Mucosa of descending colon (tissue), 3 donors: Measurements from ENCODE around the gene DUOXA1. TPM values are rescaled to one million over a fixed set of nuclear protein-coding genes. Genes with fewer than 3 reads are reported as not detected.

Experiments used
- ATAC-seq: fragments of 200-7000 bp; cut with Tn5 transposase; one replicate; pipeline ENCODE4 v1.9.1; 2020; ENCODE audit warnings: mild to moderate bottlenecking, moderate library complexity
- DNase-seq, 3 donors: peaks; one replicate each; pipeline ENCODE4 v3.0.0-alpha.2; 2020
- H3K36me3 ChIP-seq: fragments of 200-600 bp; one replicate; pipeline ENCODE4 v1.8.0; 2021; ENCODE audit warnings: low read depth, mild to moderate bottlenecking
- H3K4me1 ChIP-seq: fragments of 200-600 bp; one replicate; pipeline ENCODE4 v1.8.0; 2021; ENCODE audit warnings: low read depth, mild to moderate bottlenecking
- H3K4me3 ChIP-seq: fragments of 200-600 bp; one replicate; pipeline ENCODE4 v1.8.0; 2021; ENCODE audit warnings: mild to moderate bottlenecking
- H3K9me3 ChIP-seq: fragments of 200-600 bp; one replicate; pipeline ENCODE4 v1.8.0; 2021; ENCODE audit warnings: mild to moderate bottlenecking
- intact Hi-C, 2 donors: fragments of 100-400 bp; cut with DNase I in 1 of 2; cut with micrococcal nuclease in 1 of 2; formaldehyde crosslinking; loops; one replicate each; pipeline versions ENCODE4 v1.11.0 to v1.11.1; 2022; cut with DNase I, micrococcal nuclease
- total RNA-seq, 3 donors: library from RNA; stranded (reverse); fragmentation: NEBNext Ultra II Directional in 2 of 3; extraction: Animal tissue kit (Norgen Biotek cat#: 25700) in 2 of 3; gene quantifications; one replicate each; pipeline versions ENCODE4 v1.2.1 to v1.2.4, GENCODE V29; 2021 to 2023
- TF ChIP-seq, protein P1 (sequence below): fragments of 200-600 bp; IDR thresholded peaks from one replicate; pipeline ENCODE4 v1.8.0; 2022; ENCODE audit warnings: antibody characterized with exemption, mild to moderate bottlenecking
- donor health status: DM: no; HTN: no; CAD: no; lungs with moderate emphysema.
- donor health status: DM: no; HTN: no; CAD: no.
- donor health status: DM: no; HTN: yes; CAD: no.

The DUOXA1 gene
- total RNA-seq, 3 donors from 2014 or later = 0.29 to 1.6 (median 1.6) TPM

GRCh38 chr15:45130291-45131000 is 767 bp upstream of the DUOXA1 start:
- ATAC-seq = no peak
- H3K4me1 ChIP-seq = peaks cover 18% of the 10 kb centered on the region
- no peak for DNase-seq
- intact Hi-C loops = no loop called here
- H3K9me3 ChIP-seq = no peaks in the 10 kb centered on the region
- no peaks in the 10 kb centered on the region for H3K36me3 ChIP-seq
- TF ChIP-seq, protein P1, sequence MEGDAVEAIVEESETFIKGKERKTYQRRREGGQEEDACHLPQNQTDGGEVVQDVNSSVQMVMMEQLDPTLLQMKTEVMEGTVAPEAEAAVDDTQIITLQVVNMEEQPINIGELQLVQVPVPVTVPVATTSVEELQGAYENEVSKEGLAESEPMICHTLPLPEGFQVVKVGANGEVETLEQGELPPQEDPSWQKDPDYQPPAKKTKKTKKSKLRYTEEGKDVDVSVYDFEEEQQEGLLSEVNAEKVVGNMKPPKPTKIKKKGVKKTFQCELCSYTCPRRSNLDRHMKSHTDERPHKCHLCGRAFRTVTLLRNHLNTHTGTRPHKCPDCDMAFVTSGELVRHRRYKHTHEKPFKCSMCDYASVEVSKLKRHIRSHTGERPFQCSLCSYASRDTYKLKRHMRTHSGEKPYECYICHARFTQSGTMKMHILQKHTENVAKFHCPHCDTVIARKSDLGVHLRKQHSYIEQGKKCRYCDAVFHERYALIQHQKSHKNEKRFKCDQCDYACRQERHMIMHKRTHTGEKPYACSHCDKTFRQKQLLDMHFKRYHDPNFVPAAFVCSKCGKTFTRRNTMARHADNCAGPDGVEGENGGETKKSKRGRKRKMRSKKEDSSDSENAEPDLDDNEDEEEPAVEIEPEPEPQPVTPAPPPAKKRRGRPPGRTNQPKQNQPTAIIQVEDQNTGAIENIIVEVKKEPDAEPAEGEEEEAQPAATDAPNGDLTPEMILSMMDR = no peak
- H3K4me3 ChIP-seq = no peak overlapping the region

DNA sequence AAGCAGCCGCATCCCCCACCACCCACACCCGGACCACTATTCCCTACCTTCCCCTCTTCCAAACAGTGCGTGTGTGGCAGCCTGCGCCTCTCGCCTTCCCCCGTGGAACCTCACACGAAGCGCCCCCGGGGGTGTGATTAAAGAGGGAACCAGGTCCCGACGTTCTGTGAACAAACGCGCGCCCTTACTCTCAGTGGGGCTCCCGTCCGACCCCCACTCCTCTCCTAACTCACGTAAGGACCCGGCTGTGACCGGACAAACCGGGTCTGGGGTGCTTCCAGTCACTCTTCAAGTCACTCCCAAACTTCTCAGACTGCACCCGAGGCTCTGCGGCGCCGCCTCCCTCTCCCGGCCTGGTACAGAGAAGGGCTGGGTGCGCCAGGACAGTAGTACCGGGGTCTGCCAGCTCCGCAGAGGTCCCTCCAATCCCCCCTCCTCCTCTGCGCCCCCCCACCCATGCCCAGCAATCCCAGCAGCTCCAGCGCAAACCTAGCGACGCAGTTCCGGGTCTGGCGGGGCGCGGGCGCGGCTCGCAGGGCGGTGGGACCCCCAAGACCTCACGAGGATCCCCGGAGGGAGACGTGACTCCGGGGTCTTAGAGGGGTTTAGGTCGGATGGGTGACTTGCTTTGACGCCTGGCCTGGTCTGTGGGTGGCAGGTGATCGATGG is 574 bp downstream of the DUOXA1 start:
- no peak overlapping the region for H3K4me3 ChIP-seq
- intact Hi-C loops = no loop called here
- TF ChIP-seq, protein P1 = no peak
- ATAC-seq = peak; percentile 18
- H3K36me3 ChIP-seq = no peaks in the 10 kb centered on the region
- H3K9me3 ChIP-seq = no peaks in the 10 kb centered on the region
- no peak for DNase-seq
- H3K4me1 ChIP-seq = peaks cover 11% of the 10 kb centered on the region

GRCh38 chr15:45126535-45127158 is 3.0 kb downstream of the DUOXA1 start:
- TF ChIP-seq, protein P1 = peak; percentile 33
- H3K4me1 ChIP-seq = peaks cover 11% of the 10 kb centered on the region
- intact Hi-C loops = no loop called here
- DNase-seq = peak in 1 of 3 donors; percentile 57
- no peaks in the 10 kb centered on the region for H3K36me3 ChIP-seq
- H3K4me3 ChIP-seq = no peak overlapping the region
- ATAC-seq = no peak
- no peaks in the 10 kb centered on the region for H3K9me3 ChIP-seq

- no peaks in the 10 kb centered on the region for H3K4me1 ChIP-seq
- H3K36me3 ChIP-seq = no peaks in the 10 kb centered on the region
- ATAC-seq = no peak
- H3K4me3 ChIP-seq = no peak overlapping the region
- no peaks in the 10 kb centered on the region for H3K9me3 ChIP-seq
- DNase-seq = no peak
- intact Hi-C loops = no loop called here
- TF ChIP-seq, protein P1 = no peak
Observed at GRCh38 chr15:45123397-45123796, 6.3 kb downstream of the DUOXA1 start.

DNA sequence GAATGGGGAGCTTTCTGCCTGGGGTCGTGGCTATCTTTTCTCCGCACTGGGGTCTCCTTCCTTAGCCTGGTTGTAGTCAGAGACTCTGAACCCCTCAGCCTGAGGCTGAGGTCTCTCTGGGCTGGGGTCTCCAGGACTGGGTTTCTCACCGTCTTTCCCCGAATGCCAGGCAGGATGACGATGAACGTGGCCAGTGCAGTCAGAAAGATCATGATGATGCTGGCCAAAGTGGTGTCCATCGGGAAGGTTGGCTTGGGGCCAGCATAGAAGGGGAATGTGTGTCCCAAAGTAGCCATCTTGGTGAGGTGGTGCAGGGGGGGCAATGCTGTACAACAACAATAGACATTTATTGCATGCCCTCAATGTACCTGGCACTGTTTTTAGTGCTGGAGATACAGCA is 7.0 kb downstream of the DUOXA1 start:
- Histone ChIP-seq H3K4me1 (no peaks in the 10 kb centered on the region), H3K36me3 (no peaks in the 10 kb centered on the region), H3K9me3 (no peaks in the 10 kb centered on the region), H3K4me3 (no peak overlapping the region)
- DNase-seq = no peak
- ATAC-seq = no peak
- TF ChIP-seq, protein P1 = no peak
- intact Hi-C loops = no loop called here
